PC-3 (cell line): ENCODE results near the gene ZNRF4. TPM values are rescaled to one million over a fixed set of nuclear protein-coding genes. Genes with fewer than 3 reads are reported as not detected.

Experiments
- ATAC-seq: fragments of 200-7000 bp; cut with Tn5 transposase; 2 replicates; pipeline ENCODE4 v1.9.1; 2020; ENCODE audit warnings: mild to moderate bottlenecking, moderate library complexity
- BruUV-seq: library from RNA; stranded (reverse); fragments of 400-500 nt; replicated peaks from 2 replicates; lab custom pipeline; 2021; lab: Mats Ljungman, UMichigan
- CTCF ChIA-PET: fragments of 300-600 bp; sonication (Branson Sonifier 250); formaldehyde crosslinking; loops from one replicate; lab custom pipeline; 2022; ENCODE audit warnings: antibody characterized with exemption; lab: Charles Lee
- POLR2A ChIA-PET: fragments of 300-600 bp; sonication (Branson Sonifier 250); formaldehyde crosslinking; loops from one replicate; lab custom pipeline; 2022; ENCODE audit warnings: antibody characterized with exemption; ENCODE audit not compliant: unreplicated experiment; lab: Charles Lee
- DNase-seq: peaks from one replicate; pipeline ENCODE4 v3.0.0-alpha.2; 2015
- H2AFZ ChIP-seq: fragments of 300-600 bp; sonication (generic); 2 replicates; pipeline ENCODE4 v1.6.0; 2016; ENCODE audit warnings: antibody characterized with exemption, low read length
- H3F3A ChIP-seq: fragments of 300-600 bp; sonication (generic); one replicate; pipeline ENCODE4 v1.6.0; 2017; ENCODE audit warnings: antibody characterized with exemption, low read length, control low read depth, mild to moderate bottlenecking; ENCODE audit not compliant: unreplicated experiment
- H3K27ac ChIP-seq: fragments of 300-600 bp; sonication (generic); 2 replicates; pipeline ENCODE4 v1.5.1; 2016; ENCODE audit warnings: mild to moderate bottlenecking, low read length
- H3K27me3 ChIP-seq: fragments of 300-600 bp; sonication (generic); 2 replicates; pipeline ENCODE4 v1.6.1; 2016; ENCODE audit warnings: low read length, mixed read lengths
- H3K36me3 ChIP-seq: fragments of 300-600 bp; sonication (generic); 2 replicates; pipeline ENCODE4 v1.6.1; 2016; ENCODE audit warnings: low read depth, mixed run types, low read length, mixed read lengths
- H3K4me1 ChIP-seq: fragments of 300-600 bp; sonication (generic); 2 replicates; pipeline ENCODE4 v1.5.1; 2016; ENCODE audit warnings: low read length; ENCODE audit not compliant: insufficient read depth
- H3K4me2 ChIP-seq: fragments of 300-600 bp; sonication (generic); 2 replicates; pipeline ENCODE4 v1.6.0; 2016; ENCODE audit warnings: low read length
- H3K4me3 ChIP-seq: fragments of 300-600 bp; sonication (generic); 2 replicates; pipeline ENCODE4 v1.5.1; 2016; ENCODE audit warnings: mild to moderate bottlenecking, low read length, mixed read lengths
- H3K79me2 ChIP-seq: fragments of 300-600 bp; sonication (generic); 2 replicates; pipeline ENCODE4 v1.6.1; 2017; ENCODE audit warnings: low read length, mixed read lengths
- H3K9ac ChIP-seq: fragments of 300-600 bp; sonication (generic); 2 replicates; pipeline ENCODE4 v1.6.0; 2016; ENCODE audit warnings: mild to moderate bottlenecking, low read length
- H3K9me2 ChIP-seq: fragments of 300-600 bp; sonication (generic); replicated peaks from 2 replicates; pipeline ENCODE4 v1.6.1; 2016; ENCODE audit warnings: mixed run types, low read length, mixed read lengths
- H3K9me3 ChIP-seq: fragments of 300-600 bp; sonication (generic); 2 replicates; pipeline ENCODE4 v1.6.1; 2016; ENCODE audit warnings: low read length, mixed read lengths
- H4K20me1 ChIP-seq: fragments of 300-600 bp; sonication (generic); 2 replicates; pipeline ENCODE4 v1.6.1; 2016; ENCODE audit warnings: low read length, mixed read lengths
- CTCF ChIP-seq: fragments of 300-600 bp; sonication (generic); conservative IDR thresholded peaks from 2 replicates; pipeline ENCODE4 v1.5.1; 2017; ENCODE audit warnings: antibody characterized with exemption, low read depth, mild to moderate bottlenecking, low read length
- EZH2 ChIP-seq: fragments of 300-600 bp; sonication (generic); IDR thresholded peaks from one replicate; pipeline ENCODE4 v1.6.1; 2017; ENCODE audit warnings: antibody characterized with exemption, mild to moderate bottlenecking, low read length; ENCODE audit not compliant: unreplicated experiment
- EZH2phosphoT487 ChIP-seq: fragments of 300-600 bp; sonication (generic); IDR thresholded peaks from 2 replicates; pipeline ENCODE4 v1.6.1; 2018; ENCODE audit warnings: mild to moderate bottlenecking, antibody characterized with exemption, low read length, borderline replicate concordance
- intact Hi-C: fragments of 100-400 bp; cut with micrococcal nuclease; formaldehyde crosslinking; loops from 2 replicates; pipeline ENCODE4 v1.9.0; 2023
- total RNA-seq: library from RNA; depleted of rRNA; stranded (reverse); fragments of >200 nt; gene quantifications from 2 replicates; pipeline ENCODE4 v1.2.3, GENCODE V29; 2014

The ZNRF4 gene
- total RNA-seq, 1 experiment from 2014 or later, result not detected

DNA sequence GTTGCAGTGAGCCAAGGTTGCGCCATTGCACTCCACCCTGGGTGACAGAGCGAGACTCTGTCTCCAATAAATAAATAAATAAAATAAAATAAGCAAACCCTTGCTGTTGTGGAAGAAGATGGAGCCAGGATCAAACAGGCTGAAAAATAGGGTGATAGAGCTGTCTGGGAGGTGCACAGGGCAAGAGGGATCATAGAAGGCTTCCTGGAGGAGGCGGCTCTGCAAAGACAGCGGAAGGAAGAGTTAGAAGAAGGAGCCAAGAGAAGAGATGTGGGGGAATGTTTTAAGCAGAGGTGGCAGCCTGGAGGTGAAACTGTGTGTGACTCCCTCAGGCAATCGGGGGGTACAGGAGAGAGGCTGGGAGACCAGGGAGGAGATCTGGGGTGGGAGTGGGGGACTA lies 40.6 kb downstream of the ZNRF4 start:
- DNase-seq, result no peak
- no peak overlapping the region for H3K4me2 ChIP-seq
- H3K4me3 ChIP-seq, result no peak overlapping the region
- no peaks in the 10 kb centered on the region for H3K79me2 ChIP-seq
- H3K27ac ChIP-seq, result no peak overlapping the region
- no peaks in the 10 kb centered on the region for H3K9me2 ChIP-seq
- no peaks in the 10 kb centered on the region for H3K4me1 ChIP-seq
- no TSS peak for BruUV-seq
- H3K9ac ChIP-seq, result no peak overlapping the region
- no peaks in the 10 kb centered on the region for H3F3A ChIP-seq
- no peak for TF ChIP-seq CTCF
- no peak for TF ChIP-seq EZH2phosphoT487
- TF ChIP-seq EZH2, result no peak
- no peaks in the 10 kb centered on the region for H4K20me1 ChIP-seq
- no peak overlapping the region for H2AFZ ChIP-seq
- CTCF ChIA-PET, result no interaction called here
- peaks cover 28% of the 10 kb centered on the region for H3K27me3 ChIP-seq
- no peaks in the 10 kb centered on the region for H3K9me3 ChIP-seq
- ATAC-seq, result no peak
- intact Hi-C loops, result no loop called here
- H3K36me3 ChIP-seq, result no peaks in the 10 kb centered on the region
- POLR2A ChIA-PET, result no interaction called here

DNA sequence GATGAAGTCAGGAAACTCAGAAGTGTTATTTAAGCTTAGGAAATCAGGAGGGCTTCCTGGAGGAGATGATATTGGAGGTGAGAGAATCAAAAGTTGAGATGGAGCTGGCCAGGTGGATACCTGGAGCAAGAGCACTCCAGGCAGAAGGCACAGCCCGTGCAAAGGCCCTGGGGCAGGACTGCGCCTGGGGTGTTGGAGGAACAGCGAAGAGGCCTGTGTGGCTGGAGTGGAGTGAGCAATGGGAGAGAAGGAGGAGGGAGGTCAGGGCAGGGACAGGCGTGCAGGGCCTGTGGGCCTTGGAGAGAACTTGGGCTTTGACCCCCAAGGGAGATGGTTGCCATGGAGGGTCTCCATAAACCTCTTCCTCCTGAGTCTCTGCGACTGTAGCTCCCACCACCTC lies 42.1 kb downstream of the ZNRF4 start:
- no peaks in the 10 kb centered on the region for H3K79me2 ChIP-seq
- ATAC-seq (no peak), DNase-seq (no peak)
- intact Hi-C loops, result no loop called here
- H3K4me1 ChIP-seq, result no peaks in the 10 kb centered on the region
- H3K4me2 ChIP-seq, result no peak overlapping the region
- H3K27ac ChIP-seq, result no peak overlapping the region
- H3K4me3 ChIP-seq, result no peak overlapping the region
- no peaks in the 10 kb centered on the region for H3K9me3 ChIP-seq
- H2AFZ ChIP-seq, result no peak overlapping the region
- H3K36me3 ChIP-seq, result no peaks in the 10 kb centered on the region
- BruUV-seq, result no TSS peak
- H3F3A ChIP-seq, result no peaks in the 10 kb centered on the region
- H3K27me3 ChIP-seq, result peaks cover 19% of the 10 kb centered on the region
- no peak overlapping the region for H3K9ac ChIP-seq
- no peaks in the 10 kb centered on the region for H3K9me2 ChIP-seq
- ChIA-PET CTCF (no interaction called here), POLR2A (no interaction called here)
- H4K20me1 ChIP-seq, result no peaks in the 10 kb centered on the region
- TF ChIP-seq EZH2, result no peak
- no peak for TF ChIP-seq EZH2phosphoT487
- TF ChIP-seq CTCF, result no peak

DNA sequence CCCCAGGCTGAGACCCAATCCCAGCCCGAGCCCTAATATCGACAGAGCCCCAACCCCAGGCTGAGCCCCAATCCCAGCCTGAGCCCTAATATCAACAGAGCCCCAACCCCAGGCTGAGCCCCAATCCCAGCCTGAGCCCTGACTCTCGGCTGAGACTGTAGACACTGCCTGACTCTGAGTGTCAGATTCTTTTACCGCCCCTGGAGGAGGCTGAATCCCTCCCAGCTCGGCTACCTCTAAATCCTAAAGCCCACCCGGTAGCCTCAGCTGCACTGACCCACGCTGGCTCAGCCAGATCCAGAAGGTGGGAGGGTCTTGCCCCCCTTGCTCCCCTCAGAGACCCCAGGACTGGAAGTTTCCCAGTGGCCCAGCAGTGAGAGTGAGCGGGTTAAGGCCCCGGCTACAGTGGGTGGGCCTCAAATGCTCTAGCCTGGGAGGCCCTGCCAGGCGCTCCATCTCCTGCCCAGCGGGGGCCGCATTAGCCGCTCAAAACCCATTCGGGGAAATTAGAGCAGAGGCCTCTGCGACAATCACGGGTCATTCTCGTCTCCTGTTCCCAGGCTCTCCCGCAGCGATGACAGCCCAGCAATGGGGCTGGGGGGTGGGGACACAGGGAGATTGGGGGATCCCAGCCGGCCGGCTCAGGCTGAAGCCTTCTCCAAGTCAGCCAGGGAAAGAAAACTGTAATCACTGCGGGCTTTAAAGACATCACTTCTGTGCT lies 43.8 kb downstream of the ZNRF4 start:
- Histone ChIP-seq H3K27ac (no peak overlapping the region), H3K36me3 (no peaks in the 10 kb centered on the region), H3F3A (no peaks in the 10 kb centered on the region), H3K4me3 (no peak overlapping the region), H3K79me2 (no peaks in the 10 kb centered on the region), H3K4me2 (no peak overlapping the region), H3K9me3 (no peaks in the 10 kb centered on the region), H2AFZ (no peak overlapping the region), H3K27me3 (peaks cover 8% of the 10 kb centered on the region), H3K9ac (no peak overlapping the region), H3K4me1 (no peaks in the 10 kb centered on the region), H4K20me1 (no peaks in the 10 kb centered on the region), H3K9me2 (no peaks in the 10 kb centered on the region)
- POLR2A ChIA-PET, result no interaction called here
- no peak for ATAC-seq
- TF ChIP-seq EZH2, result no peak
- BruUV-seq, result no TSS peak
- CTCF ChIA-PET, result no interaction called here
- intact Hi-C loops, result no loop called here
- no peak for DNase-seq
